GM10248 (cell line): ENCODE data around the gene TMC6.
"Not testable (repeated sequence)": the region's sequence is repeated elsewhere in the genome, so short reads cannot be mapped to it uniquely, and the experiment has no call there.

ENCODE experiments used
- CTCF ChIA-PET: fragments of 300-600 bp; sonication (Branson Sonifier 250); formaldehyde crosslinking; extraction: SDS; loops from one replicate; lab custom pipeline; 2021; ENCODE audit warnings: antibody characterized with exemption; lab: Yijun Ruan, JAX
- POLR2A ChIA-PET: fragments of 350-650 bp; sonication (Branson Sonifier 250); formaldehyde crosslinking; extraction: SDS; loops from one replicate; lab custom pipeline; 2020; ENCODE audit warnings: antibody characterized with exemption; lab: Yijun Ruan, JAX
- DNase-seq: peaks from one replicate; pipeline ENCODE4 v3.0.0; 2012; ENCODE audit errors: extremely low spot score
- TF ChIP-seq, protein P1 (sequence below): IDR thresholded peaks from 2 replicates; pipeline ENCODE4 v1.5.1; 2012; ENCODE audit warnings: mild to moderate bottlenecking, low read depth; ENCODE audit errors: extremely low read depth, missing control alignments, control extremely low read depth

TMC6 gene

DNA sequence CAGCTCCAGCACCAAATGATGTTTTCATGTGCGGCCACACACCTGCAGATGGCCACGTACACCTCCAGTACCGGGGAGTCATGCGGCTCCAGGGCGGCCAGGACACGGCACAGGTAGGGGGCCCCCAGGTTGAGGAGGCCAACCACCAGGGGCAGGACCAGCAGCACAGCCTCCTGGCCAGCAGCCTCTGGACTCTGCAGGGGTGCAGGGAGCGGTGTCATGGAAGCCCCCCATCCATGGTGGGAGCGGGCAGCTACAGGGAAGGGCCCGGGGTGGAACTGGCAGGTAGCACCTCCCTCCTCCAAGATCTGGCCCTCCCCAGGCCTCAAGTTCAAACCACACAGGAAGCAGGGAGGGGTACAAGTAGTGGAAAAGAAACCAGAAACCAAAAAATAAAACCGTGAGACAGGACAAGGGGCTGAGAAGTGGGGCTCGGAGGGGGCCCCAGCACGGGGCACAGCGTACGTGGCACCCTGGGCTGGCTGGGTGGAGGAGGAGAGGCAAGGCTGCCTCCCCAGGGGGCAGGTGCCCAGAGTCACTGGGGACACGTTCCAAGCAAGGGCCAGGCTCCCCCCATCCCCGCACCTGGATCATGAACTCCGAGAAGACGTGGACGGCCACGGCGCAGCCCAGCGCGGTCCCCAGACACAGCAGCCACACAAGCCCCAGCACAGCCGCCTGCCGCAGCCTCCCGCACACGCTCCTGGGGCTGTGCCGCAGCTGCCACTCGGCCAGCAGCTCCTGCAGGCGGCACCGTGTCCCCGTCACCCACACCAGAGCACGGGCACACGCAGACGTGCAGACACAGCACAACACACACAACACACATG is 7.4 kb downstream of the TMC6 start:
- DNase-seq: no peak
- POLR2A ChIA-PET: no interaction called here
- TF ChIP-seq, protein P1, sequence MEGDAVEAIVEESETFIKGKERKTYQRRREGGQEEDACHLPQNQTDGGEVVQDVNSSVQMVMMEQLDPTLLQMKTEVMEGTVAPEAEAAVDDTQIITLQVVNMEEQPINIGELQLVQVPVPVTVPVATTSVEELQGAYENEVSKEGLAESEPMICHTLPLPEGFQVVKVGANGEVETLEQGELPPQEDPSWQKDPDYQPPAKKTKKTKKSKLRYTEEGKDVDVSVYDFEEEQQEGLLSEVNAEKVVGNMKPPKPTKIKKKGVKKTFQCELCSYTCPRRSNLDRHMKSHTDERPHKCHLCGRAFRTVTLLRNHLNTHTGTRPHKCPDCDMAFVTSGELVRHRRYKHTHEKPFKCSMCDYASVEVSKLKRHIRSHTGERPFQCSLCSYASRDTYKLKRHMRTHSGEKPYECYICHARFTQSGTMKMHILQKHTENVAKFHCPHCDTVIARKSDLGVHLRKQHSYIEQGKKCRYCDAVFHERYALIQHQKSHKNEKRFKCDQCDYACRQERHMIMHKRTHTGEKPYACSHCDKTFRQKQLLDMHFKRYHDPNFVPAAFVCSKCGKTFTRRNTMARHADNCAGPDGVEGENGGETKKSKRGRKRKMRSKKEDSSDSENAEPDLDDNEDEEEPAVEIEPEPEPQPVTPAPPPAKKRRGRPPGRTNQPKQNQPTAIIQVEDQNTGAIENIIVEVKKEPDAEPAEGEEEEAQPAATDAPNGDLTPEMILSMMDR: no peak
- CTCF ChIA-PET: interaction anchor here (1.2 to 1.5 kb wide), 2 partner anchors 17 to 36 kb away, joined by 3 read pairs; no protein-coding TSS in a partner anchor

DNA sequence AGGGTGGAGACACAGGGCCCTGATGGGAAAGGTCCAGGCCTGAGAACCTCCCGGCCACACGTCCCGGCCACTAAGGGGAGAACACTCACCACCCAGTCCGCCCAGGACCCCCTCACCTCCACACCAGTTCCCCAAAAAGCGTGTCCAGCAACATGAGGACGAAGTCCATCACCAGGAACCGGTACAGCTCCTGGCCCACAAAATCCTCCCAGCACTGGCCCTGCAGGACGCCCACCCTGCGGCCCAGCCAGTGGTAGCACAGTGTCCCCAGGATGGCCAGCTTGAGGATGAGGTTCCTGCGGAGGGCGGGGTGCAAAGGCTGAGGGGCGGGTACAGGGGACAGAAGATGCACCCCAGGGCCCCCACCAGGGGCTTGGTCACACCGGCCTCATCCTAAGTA is 8.0 kb downstream of the TMC6 start:
- TF ChIP-seq, protein P1: no peak
- CTCF ChIA-PET: interaction anchor here (1.2 to 1.5 kb wide), 2 partner anchors 17 to 36 kb away, joined by 3 read pairs; no protein-coding TSS in a partner anchor
- no peak for DNase-seq
- POLR2A ChIA-PET: no interaction called here

DNA sequence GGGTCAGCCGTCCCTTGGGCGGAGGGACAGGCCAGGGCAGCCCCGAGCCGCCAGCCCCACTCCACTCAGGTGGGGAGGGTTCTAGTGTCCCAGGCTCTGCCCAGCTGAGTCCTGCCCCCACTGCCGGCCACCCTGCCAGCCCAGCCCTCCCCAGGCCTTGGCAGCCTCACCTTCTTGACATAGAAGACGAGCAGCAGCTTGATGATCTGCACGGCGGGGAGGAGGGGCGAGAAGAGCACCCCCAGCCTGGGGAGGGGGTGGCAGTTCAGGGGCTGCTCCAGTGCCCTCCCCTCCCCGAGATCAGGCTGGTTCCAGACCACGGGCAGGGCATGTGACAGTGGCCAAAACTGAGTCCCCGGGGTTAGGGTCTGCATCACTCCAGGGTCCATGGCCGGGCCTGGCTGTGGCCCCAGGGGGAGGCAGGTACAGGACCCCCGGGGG is 9.7 kb downstream of the TMC6 start:
- ChIA-PET POLR2A (no interaction called here), CTCF (interaction anchor here (0.9 to 1.5 kb wide), 3 partner anchors 16 to 57 kb away, joined by 3 to 4 read pairs (median 4); no protein-coding TSS in a partner anchor)
- TF ChIP-seq, protein P1: no peak
- DNase-seq: no peak

DNA sequence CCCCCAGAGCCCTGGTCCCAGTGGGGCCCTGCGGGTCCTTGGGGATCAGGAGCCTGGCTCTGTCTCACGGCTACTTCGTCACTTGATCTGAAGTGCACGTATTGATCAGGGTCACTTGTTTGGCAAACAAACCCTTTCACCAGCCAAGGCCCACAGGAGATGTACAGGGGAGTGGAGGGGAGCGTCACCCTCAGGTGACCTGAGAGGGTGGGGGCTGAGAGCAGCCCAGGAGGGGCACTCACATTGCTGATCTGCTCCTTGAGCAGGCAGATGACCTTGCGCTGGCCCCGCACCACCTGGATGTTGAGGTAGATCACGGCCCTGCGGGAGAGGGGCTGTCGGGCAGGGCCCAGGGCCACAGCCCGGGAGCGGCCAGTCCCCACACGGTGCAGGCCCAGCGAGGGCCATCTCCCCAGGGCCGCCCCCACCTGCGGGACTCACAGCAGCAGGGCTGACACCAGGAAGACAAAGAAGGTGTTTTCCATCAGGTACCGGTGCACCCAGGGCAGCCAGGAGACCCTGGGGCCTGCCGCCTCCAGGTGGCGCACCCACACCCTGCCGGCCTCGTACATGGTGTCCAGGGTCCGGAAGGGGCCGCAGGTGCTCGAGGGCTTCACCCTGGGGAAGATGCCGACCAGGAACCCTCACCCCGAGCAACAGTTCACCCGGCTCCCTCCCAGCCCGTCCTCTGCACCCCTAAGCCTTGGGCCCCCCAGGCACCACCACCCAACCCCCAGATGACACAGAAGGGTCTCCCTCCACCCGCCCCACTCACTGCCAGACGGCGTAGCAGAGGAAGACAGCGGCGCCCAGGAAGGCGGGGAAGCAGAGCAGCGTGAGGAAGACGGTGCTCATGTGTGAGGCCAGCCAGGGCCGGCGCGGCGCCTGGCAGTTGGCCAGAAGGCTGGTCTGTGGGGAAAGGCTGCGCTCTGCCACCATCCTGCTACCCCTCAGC is 11.3 kb downstream of the TMC6 start:
- TF ChIP-seq, protein P1: peak; percentile 22
- ChIA-PET POLR2A (interaction anchor here (0.5 kb wide), 1 partner anchor 118 kb away, joined by 3 read pairs; no protein-coding TSS in a partner anchor), CTCF (interaction anchor here (1.2 kb wide), 1 partner anchor 16 kb away, joined by 3 read pairs; no protein-coding TSS in a partner anchor)
- no peak for DNase-seq

DNA sequence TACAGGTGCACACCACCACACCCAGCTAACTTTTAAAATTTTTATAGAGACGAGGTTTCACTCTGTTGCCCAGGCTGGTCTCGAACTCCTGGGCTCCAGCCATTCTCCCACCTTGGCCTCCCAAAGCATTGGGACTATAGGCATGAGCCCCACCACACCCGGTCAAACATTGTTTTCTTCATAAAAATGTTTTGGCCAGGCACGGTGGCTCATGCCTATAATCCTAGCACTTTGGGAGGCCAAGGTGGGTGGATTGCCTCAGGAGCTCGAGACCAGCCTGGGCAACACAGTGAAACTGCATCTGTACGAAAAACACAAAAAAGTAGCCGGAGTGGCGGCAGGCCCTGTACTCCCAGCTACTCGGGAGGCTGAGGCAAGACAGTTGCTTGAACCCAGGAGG is 12.1 kb downstream of the TMC6 start:
- no peak for DNase-seq
- ChIA-PET CTCF (interaction anchor here (1.2 to 2.7 kb wide), 3 partner anchors 17 to 59 kb away, joined by 3 to 13 read pairs (median 5); no protein-coding TSS in a partner anchor), POLR2A (interaction anchor here (0.6 kb wide), 2 partner anchors 17 to 59 kb away, joined by 3 to 5 read pairs; no protein-coding TSS in a partner anchor)
- TF ChIP-seq, protein P1: no peak

DNA sequence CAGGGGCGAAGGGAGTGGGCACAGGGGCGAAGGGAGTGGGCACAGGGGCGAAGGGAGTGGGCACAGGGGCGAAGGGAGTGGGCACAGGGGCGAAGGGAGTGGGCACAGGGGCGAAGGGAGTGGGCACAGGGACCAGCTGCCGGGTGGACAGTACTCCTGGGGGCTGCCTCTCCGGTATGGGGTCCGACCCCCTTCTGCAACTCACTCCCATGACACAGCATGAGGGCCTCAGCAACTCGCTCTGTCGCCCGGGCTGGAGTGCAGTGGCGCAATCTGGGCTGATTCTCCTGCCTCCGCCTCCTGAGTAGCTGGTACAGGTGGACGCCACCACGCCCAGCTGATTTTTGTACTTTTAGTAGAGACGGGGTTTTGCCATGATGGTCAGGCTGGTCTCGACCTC is 12.8 kb downstream of the TMC6 start:
- CTCF ChIA-PET: interaction anchor here (1.2 to 2.7 kb wide), 4 partner anchors 12 to 60 kb away, joined by 3 to 13 read pairs (median 5); no protein-coding TSS in a partner anchor
- not testable (repeated sequence) for DNase-seq

More for the DNA sequence above, 12.8 kb downstream of the TMC6 start:
- POLR2A ChIA-PET: interaction anchor here (0.6 kb wide), 1 partner anchor 60 kb away, joined by 3 read pairs; no protein-coding TSS in a partner anchor
